Measurements from ENCODE around the gene IFI16.

- TF ChIP-seq CTCF (conservative IDR thresholded peaks at IDR 0.05; ENCODE audit: low read depth, low read length) (no peak), EZH2phosphoT487 (IDR thresholded peaks at IDR 0.05; ENCODE audit: borderline replicate concordance, low read length) (no peak), EZH2 (IDR thresholded peaks at IDR 0.05; ENCODE audit: low read length, unreplicated experiment) (no peak)
Observed at GRCh38 chr1:159084152-159084551, 74.4 kb downstream of the IFI16 start.
